Endodermal cell (in vitro differentiated cells): ENCODE results near the gene UTRN. TPM values are rescaled to one million over a fixed set of nuclear protein-coding genes. Genes with fewer than 3 reads are reported as not detected.
A peak's percentile ranks its signal among the peaks of the same experiment; 100 is the strongest.

Experiments
- DNase-seq: peaks from one replicate; pipeline ENCODE4 v3.0.0-alpha.2; 2017
- H3K27ac ChIP-seq: 2 replicates; pipeline ENCODE4 v1.5.1; 2013; ENCODE audit warnings: mild to moderate bottlenecking, low read depth, low read length, moderate library complexity
- H3K27me3 ChIP-seq: 2 replicates; pipeline ENCODE4 v1.6.1; 2013; ENCODE audit warnings: mild to moderate bottlenecking, low read length, moderate library complexity; ENCODE audit not compliant: insufficient read depth, control insufficient read depth, poor library complexity, severe bottlenecking
- H3K36me3 ChIP-seq: 2 replicates; pipeline ENCODE4 v1.7.0; 2013; ENCODE audit warnings: mild to moderate bottlenecking, low read length, moderate library complexity; ENCODE audit not compliant: control insufficient read depth, insufficient read depth
- H3K4me1 ChIP-seq: one replicate; pipeline ENCODE4 v1.7.0; 2013; ENCODE audit warnings: low read length; ENCODE audit not compliant: control insufficient read depth, insufficient read depth
- H3K4me3 ChIP-seq: 2 replicates; pipeline ENCODE4 v1.5.1; 2013; ENCODE audit warnings: mild to moderate bottlenecking, low read length, moderate library complexity
- H3K9ac ChIP-seq: 2 replicates; pipeline ENCODE4 v1.6.1; 2013; ENCODE audit warnings: mild to moderate bottlenecking, low read length, moderate library complexity; ENCODE audit not compliant: poor library complexity, severe bottlenecking; ENCODE audit errors: extremely low read depth
- H3K9me3 ChIP-seq: 2 replicates; pipeline ENCODE4 v1.6.1; 2013; ENCODE audit warnings: mild to moderate bottlenecking, low read length, moderate library complexity; ENCODE audit not compliant: control insufficient read depth
- H3K27ac Mint-ChIP-seq: 2 replicates; pipeline ENCODE4 v1.8.0; 2020; ENCODE audit warnings: mixed read lengths
- H3K27me3 Mint-ChIP-seq: 2 replicates; pipeline ENCODE4 v1.8.0; 2021; ENCODE audit warnings: mild to moderate bottlenecking, mixed read lengths; ENCODE audit not compliant: insufficient read depth
- H3K36me3 Mint-ChIP-seq: 2 replicates; pipeline ENCODE4 v1.8.0; 2020; ENCODE audit warnings: low read depth, mixed read lengths
- H3K4me1 Mint-ChIP-seq: 2 replicates; pipeline ENCODE4 v1.8.0; 2020; ENCODE audit warnings: mixed read lengths
- H3K4me3 Mint-ChIP-seq: 2 replicates; pipeline ENCODE4 v1.8.0; 2020; ENCODE audit warnings: mild to moderate bottlenecking, moderate library complexity, mixed read lengths
- H3K9me3 Mint-ChIP-seq: 2 replicates; pipeline ENCODE4 v1.8.0; 2020; ENCODE audit warnings: mild to moderate bottlenecking, mixed read lengths
- WGBS, 2 experiments: methylation state at CpG; one replicate each; pipeline versions ENCODE4 v1.1.5 to v1.1.7; 2013; ENCODE audit warnings: missing lambda C conversion rate in 2 of 2, mixed read lengths in 1 of 2; ENCODE audit not compliant: insufficient coverage in 1 of 2, insufficient read length in 1 of 2; 5-methylcytosine and 5-hydroxymethylcytosine counted together
- total RNA-seq, 2 donors: library from RNA; stranded (reverse); fragmentation: NEBNext Ultra II Directional in 1 of 2; extraction: Animal tissue kit (Norgen Biotek cat#: 25700) in 1 of 2; gene quantifications; 2 replicates in 1 of 2; 3 replicates in 1 of 2; pipeline ENCODE4 v1.2.1, GENCODE V29; 2021
- TF ChIP-seq, protein P1 (sequence below): fragments of 200-600 bp; sonication (generic); conservative IDR thresholded peaks from 2 replicates; pipeline ENCODE4 v1.5.0; 2021; ENCODE audit warnings: antibody characterized with exemption, mild to moderate bottlenecking

Gene UTRN
- total RNA-seq, 2 donors from 2014 or later, result 67.7 to 79.7 TPM

DNA sequence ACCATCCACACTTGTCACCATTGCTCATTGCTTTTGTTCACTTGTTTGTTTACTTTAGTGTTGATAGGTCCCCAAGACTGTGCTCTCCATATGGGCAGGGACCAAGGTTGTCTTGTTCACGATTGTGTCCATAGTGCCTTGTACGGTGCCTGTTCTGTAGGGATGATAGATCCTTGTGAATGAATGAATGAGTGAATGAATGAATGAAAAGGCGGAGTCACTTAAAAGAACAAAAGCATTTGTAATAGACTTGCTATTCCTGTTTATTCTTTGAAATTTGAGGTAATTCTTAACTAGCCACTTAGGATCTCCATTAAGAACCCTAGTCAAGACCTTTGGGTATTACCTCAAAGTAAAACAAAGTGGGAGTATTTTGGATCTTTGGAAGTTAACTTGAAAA is 47.0 kb downstream of the UTRN start:
- Histone ChIP-seq H3K27ac (no peak overlapping the region), H3K4me1 (peaks cover 16% of the 10 kb centered on the region), H3K9me3 (no peaks in the 10 kb centered on the region), H3K4me3 (peak overlapping the region; percentile 65), H3K9ac (no peak overlapping the region), H3K27me3 (no peaks in the 10 kb centered on the region), H3K36me3 (no peaks in the 10 kb centered on the region)
- Mint-ChIP-seq H3K36me3 (no peaks in the 10 kb centered on the region), H3K9me3 (no peaks in the 10 kb centered on the region), H3K27ac (peak overlapping the region; percentile 99), H3K4me3 (no peak overlapping the region), H3K4me1 (peaks cover 42% of the 10 kb centered on the region), H3K27me3 (no peaks in the 10 kb centered on the region)
- 96 to 100% methylated on average over 3 of the region's 3 CpGs for WGBS, 2 experiments
- TF ChIP-seq, protein P1, sequence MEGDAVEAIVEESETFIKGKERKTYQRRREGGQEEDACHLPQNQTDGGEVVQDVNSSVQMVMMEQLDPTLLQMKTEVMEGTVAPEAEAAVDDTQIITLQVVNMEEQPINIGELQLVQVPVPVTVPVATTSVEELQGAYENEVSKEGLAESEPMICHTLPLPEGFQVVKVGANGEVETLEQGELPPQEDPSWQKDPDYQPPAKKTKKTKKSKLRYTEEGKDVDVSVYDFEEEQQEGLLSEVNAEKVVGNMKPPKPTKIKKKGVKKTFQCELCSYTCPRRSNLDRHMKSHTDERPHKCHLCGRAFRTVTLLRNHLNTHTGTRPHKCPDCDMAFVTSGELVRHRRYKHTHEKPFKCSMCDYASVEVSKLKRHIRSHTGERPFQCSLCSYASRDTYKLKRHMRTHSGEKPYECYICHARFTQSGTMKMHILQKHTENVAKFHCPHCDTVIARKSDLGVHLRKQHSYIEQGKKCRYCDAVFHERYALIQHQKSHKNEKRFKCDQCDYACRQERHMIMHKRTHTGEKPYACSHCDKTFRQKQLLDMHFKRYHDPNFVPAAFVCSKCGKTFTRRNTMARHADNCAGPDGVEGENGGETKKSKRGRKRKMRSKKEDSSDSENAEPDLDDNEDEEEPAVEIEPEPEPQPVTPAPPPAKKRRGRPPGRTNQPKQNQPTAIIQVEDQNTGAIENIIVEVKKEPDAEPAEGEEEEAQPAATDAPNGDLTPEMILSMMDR, result no peak
- peak; percentile 29 for DNase-seq

DNA sequence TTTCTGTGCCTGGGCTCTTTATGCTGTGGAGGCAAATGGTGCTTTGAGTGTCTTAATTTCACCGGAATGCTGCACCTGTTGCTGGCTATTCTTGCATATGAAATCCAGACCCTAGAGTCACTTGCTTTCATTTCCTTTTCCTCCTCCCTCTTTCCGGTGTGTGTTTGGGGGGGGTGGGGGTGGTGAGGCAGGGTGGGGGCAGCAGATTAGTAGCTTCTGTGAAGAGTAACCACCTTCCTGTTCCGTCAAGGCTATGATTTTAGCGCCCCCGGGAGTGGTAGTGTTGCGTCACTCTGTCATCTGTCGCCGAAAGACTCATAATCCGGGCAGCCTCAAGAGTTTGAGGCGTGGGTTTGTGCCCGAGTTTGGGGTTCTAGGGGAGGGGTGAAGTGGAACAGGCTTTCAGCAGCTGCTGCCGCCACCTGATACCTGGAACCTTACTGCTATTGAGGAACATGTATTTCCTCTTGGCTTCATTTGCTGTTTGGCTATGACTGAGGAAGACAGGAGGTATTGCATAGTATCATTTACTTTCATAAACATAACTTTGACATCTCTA is 49.1 kb downstream of the UTRN start:
- no peak overlapping the region for H3K27ac ChIP-seq
- Mint-ChIP-seq H3K36me3 (no peaks in the 10 kb centered on the region), H3K9me3 (no peaks in the 10 kb centered on the region), H3K4me3 (no peak overlapping the region), H3K4me1 (peaks cover 31% of the 10 kb centered on the region), H3K27me3 (no peaks in the 10 kb centered on the region), H3K27ac (no peak overlapping the region)
- peaks cover 16% of the 10 kb centered on the region for H3K4me1 ChIP-seq
- H3K36me3 ChIP-seq, result no peaks in the 10 kb centered on the region
- WGBS, 2 experiments, result 95 to 98% methylated on average over 6 to 11 of the region's 12 CpGs
- TF ChIP-seq, protein P1, result no peak
- H3K9me3 ChIP-seq, result no peaks in the 10 kb centered on the region
- no peak overlapping the region for H3K9ac ChIP-seq
- H3K27me3 ChIP-seq, result no peaks in the 10 kb centered on the region
- no peak for DNase-seq
- no peak overlapping the region for H3K4me3 ChIP-seq

Other genes starting within 250 kb of the UTRN start
- 100 to 1,000 TPM; 124 to 138 TPM for gene SF3B5, start 189.8 kb upstream of the UTRN start, total RNA-seq
- under 1 TPM in 1 of 2 donors, not detected in 1; 0.29 TPM for gene STX11, start 134.8 kb upstream of the UTRN start, total RNA-seq